ENCODE data around the gene CAD.

CAD gene

DNA sequence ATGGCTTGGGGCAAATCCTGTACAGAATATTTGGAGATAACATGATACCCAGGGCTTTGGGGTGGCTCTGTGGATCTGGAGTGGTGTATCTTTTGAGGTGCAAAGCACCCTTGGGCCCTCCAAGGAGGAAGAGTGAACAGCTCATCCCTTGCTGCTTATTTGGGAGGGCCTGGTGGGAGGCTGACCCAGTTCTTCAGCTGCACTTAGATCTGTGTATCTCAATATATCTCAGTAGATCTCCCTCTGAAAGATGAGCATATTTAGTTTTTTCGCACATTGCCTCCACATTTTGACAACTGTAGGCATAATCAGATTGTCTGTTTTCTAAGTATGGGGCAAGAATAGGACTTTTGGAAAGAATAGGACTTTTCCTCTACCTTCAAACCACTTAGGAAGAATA is 67.8 kb downstream of the CAD start:
- no peak for DNase-seq

DNA sequence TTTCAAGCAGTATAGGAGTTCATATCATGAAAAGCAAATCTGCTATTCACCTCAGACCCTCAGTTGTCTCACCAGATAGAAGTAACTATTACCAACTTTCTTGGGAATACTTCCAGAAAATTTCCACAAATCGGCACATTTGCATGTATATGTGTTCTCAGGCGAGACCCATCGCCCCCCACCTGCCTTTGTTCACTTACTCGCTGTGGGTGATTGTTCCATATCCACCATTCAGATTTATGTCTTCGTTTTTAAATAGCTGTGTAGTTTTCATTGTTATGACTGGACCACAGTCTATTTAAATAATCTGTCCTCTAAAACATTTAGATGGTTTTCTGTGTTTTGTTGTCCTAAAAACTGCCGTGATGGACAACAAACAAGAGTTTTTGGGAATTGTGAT is 68.3 kb downstream of the CAD start:
- DNase-seq: no peak

DNA sequence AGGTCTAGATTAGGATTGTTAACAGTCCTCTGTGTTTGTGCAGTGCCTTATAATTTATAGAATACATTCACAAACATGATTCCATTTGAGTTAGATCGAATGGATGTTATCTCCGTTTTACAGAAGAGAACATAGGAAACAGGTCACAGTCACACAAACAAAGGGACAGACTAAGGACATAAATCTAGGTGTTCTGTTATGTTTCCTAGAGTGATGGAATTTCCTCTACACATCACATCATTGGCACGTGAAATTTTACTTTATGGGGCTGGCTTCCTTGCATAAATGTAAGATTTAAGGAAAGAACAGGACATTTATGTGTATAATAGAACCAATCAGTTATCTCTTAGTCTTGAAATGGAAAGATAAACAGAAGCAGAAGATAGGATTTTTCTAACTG is 71.4 kb downstream of the CAD start:
- no peak for DNase-seq

DNA sequence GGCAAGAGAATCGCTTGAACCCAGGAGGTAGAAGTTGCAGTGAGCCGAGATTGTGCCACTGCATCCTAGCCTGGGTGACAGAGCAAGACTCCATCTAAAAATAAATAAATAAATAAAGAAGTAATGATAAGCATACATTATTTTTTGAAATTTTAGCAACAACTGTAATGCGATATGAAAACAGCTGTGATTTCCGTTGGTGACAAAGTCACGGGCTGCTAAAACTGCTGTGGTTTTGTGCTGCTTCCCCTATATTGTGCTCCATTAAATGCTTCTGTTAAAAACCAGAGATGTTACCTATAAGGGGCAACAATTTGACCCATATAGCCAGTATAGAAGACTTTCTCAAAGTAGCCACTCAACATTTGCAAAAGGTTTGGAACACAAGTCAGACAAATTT is 73.4 kb downstream of the CAD start:
- no peak for DNase-seq

DNA sequence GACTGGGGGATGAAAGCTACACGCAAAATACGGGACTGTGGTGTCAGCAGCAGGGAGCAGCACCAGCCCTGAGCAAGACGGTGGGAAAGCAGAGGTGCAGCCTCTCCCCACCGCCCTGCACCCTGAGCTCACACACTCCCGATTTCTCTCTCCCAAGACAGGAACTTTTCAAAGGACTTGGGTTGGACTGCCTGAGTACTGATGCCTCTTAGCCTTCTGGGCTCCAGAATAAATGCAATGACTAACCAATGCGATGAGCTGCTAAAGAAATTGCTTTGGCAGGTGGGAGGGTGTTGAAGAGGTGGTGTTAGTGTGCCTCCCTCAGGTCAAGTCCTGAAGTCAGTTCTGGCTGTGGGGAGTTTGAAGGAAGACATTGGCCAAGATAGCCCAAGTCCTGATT is 74.7 kb downstream of the CAD start:
- no peak for DNase-seq
